HG03135 (cell line): Measurements from ENCODE around the gene SELENBP1.
A peak's percentile ranks its signal among the peaks of the same experiment; 100 is the strongest.
"Not testable (repeated sequence)": the region's sequence is repeated elsewhere in the genome, so short reads cannot be mapped to it uniquely, and the experiment has no call there.

Experiments used
- ATAC-seq: cut with Tn5 transposase; IDR thresholded peaks from one replicate; pipeline ENCODE4 v1.9.1; 2021; ENCODE audit warnings: mild to moderate bottlenecking, moderate library complexity; ENCODE audit not compliant: unreplicated experiment

Gene SELENBP1

DNA sequence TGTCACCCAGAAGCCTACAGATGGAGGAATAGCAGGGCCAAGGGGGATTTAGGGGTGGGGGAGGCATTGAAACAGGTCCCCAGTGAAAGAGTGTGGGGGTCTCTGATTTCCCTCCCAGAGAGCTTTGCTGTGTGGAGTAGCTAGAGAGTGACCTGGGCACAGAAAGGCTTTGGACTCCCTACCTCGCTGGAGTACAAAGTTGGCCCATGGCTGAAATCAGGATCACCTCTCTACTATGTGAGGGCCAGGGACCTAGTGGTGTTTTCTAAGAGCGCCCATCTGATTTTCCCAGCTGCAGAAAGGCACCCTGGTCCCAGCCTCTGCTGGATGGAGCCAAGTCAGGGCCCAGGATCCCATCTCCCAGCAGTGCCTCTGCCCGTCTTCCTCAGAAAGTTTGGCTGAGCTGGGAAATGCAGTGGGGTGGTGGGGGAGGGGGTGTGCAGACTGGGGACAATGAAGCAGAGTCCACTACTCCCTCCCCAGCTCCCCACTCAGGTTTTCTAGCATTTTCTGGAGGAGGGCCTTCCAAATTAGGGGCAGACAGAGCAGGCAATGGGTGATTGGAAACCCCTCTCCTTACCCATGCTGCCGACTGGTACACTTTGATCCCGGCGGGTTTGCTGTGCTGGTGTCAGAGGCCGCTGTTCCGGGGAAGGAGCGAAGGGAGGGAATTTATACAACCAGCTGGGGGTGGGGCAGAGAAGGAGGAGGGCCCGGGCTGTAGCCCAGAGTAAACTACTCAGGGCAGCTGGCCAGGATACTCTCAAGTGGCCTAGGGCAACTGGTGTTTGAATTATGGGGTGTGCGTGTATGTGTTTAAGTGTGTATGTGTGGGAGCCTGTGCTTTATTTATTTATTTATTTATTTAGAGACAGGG lies at the start of gene SELENBP1:
SELENBP1 (minus strand) TSS at position 648 of the 877 bp plus-strand sequence; CDS start at position 584, 64 bp downstream.
- no peak for ATAC-seq

GRCh38 chr1:151419819-151420218 lies 47.3 kb upstream of the SELENBP1 start:
- no peak for ATAC-seq

DNA sequence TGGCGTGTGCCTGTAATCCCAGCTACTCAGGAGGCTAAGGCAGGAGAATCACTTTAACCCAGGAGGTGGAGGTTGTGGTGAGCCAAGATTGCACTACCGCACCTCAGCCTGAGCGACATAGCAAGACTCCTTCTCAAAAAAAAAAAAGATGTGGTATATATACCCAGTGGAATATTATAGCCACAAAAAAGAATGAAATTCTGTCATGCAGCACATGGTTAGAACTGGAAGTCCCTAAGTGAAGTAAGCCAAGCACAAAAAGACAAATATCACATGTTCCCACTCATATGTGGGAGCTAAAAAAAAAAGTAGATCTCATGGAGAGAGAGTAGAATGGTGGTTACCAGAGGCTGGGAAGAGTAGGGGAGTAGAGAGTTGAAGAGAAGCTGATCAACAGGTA lies 45.6 kb upstream of the SELENBP1 start:
- ATAC-seq, result no peak

DNA sequence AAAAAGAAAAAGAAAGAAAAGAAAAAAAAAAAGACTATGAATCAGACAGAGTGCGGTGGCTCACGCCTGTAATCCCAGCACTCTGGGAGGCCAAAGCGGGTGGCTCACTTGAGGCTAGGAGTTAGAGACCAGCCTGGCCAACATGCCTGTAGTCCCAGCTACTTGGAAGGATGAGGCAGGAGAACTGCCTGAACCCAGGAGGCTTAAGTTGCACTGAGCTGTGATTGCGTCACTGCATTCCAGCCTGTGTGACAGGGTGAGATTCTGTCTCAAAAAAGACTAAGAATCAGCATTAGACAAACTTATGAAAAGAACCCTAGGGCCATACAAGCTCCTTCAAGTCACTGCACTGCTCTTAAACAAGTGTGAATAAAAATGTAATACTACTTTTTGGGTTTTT lies 43.7 kb upstream of the SELENBP1 start:
- ATAC-seq, result no peak

DNA sequence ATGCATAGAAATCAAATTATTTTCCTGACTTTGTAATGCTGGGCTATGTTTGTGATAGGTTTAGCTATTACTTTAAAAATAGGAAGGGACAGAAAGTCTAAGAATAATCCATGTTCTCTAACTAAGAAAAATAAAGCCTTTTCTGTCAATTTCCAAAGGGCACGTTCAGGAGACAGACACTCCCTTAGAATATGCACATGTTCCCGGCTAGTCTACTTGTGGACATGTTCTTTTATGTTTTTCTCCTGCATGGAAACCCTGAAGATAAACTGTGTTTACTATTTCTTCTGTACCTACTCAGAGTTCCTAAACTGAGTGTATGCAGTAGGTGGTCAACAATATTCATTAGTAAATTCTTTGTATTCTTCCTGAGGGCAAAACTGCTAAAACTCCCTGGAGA lies 39.4 kb upstream of the SELENBP1 start:
- ATAC-seq, result no peak

- ATAC-seq, result no peak
Measured at GRCh38 chr1:151408891-151409290, 36.4 kb upstream of the SELENBP1 start.

DNA sequence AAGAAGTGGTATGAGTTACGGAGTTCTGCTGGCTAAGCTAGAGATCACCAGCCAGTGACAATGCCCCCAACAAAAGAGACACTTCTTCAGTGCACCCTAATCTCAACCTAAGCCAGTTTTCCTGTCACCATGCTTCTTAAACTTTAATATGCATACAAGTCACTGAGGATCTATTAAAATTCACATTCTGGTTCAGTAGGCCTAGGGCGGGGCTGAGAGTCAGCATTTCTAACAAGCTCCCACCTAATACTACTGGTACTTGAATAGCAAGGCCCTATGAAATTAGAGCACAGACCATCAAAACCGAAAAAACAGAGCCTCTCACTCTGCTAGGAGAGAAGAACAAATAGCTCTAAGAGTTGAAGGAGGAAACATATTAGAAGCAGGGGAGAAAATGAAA lies 34.8 kb upstream of the SELENBP1 start:
- no peak for ATAC-seq

DNA sequence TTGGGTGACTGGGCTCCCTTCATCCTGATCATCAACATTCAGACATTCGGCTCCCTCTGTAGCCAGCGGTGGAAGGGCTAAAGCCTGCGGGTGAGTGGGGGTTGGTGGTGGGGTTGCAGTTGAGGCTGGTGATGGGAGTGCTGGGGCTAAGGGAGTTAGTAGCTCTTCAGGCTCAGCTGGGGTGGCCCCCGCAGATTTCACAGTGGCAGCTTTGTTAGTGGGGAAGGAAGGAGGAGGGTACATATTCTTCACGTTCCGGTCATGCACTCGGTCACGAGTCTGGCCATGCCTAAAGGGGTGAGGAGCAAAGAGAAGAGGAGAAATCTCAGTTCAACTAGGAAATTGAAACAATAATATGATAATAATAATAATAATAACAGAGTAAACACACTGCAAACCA lies 33.7 kb upstream of the SELENBP1 start:
- ATAC-seq, result no peak

DNA sequence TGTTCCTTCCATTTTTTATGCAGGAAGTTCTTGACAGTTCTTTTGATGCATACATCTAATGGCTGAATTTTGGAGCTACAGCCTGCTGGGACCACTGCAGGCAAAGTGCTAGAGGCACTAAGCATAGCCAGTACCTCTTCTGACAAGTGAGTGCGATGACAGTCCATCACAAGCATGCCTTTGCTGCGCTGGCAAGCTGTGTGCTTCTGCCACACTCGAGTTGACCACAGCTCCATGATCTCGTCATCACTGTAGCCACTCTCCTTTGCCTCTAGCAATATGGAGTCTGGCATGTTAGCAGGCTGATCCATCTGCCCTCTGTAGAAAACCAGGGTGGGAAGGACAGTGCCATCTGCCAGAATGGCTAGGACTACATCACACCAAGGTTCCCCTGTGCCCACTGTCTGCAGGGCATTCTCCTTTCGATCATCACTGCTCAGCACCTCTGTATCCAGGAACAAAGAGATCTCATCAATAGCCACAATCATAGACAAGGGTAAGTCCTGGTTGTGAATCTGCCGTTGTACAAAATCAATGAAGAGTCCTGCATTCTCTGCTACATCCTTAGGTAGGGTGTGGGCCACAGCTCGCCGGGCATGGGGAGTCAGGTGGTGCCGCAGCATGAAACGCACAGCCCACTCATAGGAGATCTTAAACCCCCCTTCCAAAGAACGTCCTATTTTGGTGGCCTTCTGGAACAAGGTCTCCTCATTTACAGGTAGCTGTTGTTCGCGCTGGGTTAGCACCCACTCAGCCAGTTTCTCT lies 32.9 kb upstream of the SELENBP1 start:
- ATAC-seq, result no peak

GRCh38 chr1:151403612-151404011 lies 31.1 kb upstream of the SELENBP1 start:
- no peak for ATAC-seq

DNA sequence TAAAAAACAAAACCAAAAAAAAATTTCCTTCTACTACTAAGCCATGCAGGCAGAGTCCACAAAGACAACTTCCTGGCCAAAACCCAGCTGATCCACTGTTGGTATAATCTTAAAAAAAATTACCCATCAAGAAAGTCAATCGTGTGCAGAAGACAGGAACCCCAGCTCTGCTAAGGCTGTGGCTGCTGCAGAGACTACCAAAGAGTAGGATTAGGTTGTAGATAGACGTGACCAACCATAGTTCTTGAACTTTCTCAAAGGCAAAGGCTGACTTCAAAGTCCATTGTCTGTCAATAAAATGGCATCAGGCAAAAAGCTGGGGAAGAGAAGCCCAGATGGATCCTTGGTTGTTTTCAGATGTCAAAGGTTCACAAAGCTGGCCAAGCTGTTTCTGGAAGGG lies 30.3 kb upstream of the SELENBP1 start:
- ATAC-seq, result no peak

DNA sequence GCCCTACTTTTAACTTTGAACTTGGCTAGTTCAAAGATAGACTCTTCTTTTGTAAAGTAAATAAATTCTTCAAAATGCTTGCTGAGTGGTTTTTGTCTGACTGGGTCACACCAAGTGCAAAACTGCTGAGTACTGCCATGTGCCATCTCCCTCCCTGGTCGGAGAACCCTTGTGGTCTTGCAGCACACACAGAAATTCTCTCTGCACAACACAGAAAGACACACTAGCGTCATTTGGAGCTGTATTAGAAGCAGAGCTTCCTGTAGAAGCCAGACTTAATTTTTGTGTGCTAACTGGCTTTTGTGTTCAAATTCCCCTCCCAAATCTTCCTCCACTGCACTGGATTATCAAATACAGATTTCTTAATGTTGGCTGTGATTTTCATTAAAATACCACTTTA lies 29.4 kb upstream of the SELENBP1 start:
- ATAC-seq, result no peak

DNA sequence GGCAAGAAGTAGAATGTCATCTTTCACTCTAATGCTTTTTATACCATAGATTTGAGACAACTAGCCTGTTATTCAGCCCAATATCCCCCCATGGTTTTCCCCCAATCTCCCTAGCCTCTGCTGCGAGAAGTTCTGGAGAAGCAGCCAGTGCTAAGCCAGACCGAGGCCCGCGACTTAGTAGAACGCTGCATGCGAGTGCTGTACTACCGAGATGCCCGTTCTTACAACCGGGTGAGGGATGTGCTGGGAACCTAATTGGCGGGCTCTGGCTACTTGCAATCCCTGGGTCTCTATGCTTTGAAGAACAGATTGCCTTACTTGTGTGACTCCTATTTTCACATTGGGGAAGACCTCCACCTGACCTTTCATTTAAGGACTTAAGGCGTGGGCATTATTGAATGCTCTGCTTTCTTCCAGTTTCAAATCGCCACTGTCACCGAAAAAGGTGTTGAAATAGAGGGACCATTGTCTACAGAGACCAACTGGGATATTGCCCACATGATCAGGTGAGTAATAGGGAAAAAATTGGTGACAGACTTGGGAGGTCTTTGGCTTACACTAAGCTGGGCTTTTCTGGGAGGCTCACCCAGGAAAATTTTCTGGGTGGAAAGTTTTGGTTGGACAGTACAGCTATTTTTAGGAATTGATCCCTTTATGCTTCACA lies 28.8 kb upstream of the SELENBP1 start:
- no peak for ATAC-seq

GRCh38 chr1:151399324-151400171 lies 27.0 kb upstream of the SELENBP1 start, which contains the start of gene PSMB4:
Gene PSMB4, plus strand, starts transcription at chr1:151399573. Its CDS starts 15 bp downstream, at chr1:151399588.
- ATAC-seq, result peak; percentile 86

GRCh38 chr1:151396265-151396664 lies 23.8 kb upstream of the SELENBP1 start:
- ATAC-seq, result not testable (repeated sequence)

- no peak for ATAC-seq
Measured at GRCh38 chr1:151393583-151393982, 21.1 kb upstream of the SELENBP1 start.

GRCh38 chr1:151391079-151391563 lies 18.6 kb upstream of the SELENBP1 start:
- ATAC-seq, result no peak

DNA sequence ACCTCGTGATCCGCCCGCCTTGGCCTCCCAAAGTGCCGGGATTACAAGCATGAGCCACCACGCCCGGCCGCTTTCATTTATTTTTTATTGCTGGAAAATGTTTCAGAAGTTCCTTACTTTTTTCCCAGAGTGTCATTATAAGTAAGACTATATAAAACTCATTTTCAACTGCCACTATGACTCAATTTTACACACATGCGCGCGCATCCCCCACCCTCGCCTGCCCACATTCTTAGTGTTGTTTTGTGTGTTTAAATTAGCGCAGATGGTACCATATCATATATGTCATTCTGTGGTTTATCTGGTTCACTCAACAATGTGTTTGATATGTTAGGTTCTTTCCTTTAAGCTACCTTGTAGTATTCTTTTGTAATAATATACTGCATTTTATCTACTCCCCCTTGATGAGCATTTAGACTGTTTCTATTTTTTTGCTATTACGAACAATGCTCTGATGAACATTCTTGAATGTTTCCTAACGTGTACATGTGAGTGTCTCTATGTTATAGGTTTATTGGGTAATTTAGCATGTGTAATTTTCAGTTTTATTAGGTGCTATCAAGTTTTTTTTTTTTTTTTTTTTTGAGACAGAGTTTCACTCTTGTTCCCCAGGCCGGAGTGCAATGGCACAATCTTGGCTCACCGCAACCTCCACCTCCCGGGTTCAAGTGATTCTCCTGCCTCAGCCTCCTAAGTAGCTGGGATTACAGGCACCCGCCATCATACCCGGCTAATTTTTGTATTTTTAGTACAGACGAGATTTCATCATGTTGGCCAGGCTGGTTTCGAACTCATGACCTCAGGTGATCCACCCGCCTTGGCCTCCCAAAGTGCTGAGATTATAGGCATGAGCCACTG lies 17.9 kb upstream of the SELENBP1 start:
- not testable (repeated sequence) for ATAC-seq

DNA sequence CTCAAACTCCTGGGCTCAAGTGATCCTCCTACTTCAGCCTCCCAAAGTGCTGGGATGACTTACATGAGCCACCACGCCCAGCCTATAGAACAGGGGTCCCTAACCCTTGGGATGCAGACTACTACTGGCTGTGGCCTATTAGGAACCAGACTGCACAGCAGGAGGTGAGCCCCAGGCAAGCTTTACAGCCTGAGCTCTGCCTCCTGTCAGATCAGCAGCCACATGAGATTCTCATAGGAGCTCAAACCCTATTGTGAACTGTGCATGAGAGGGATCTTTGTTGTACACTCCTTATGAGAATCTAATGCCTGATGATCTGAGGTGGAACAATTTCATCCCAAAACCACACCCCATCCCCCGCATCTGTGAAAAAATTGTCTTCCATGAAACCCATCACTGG lies 13.5 kb upstream of the SELENBP1 start:
- ATAC-seq, result no peak
